Ovary (tissue), 3 donors: ENCODE measurements around the gene TMPRSS5.

Source experiments
- POLR2A ChIP-seq: fragments of 450-650 bp; IDR thresholded peaks from one replicate; pipeline ENCODE4 v1.6.1; 2017; ENCODE audit warnings: antibody characterized with exemption, mild to moderate bottlenecking, moderate library complexity
- TF ChIP-seq, protein P1 (sequence below), 3 donors: fragments of 450-650 bp in 2 of 3; fragments of 200-600 bp in 1 of 3; IDR thresholded peaks; one replicate each; pipeline versions ENCODE4 v1.5.1 to v1.8.0; 2016 to 2022; ENCODE audit warnings: antibody characterized with exemption in 3 of 3, mild to moderate bottlenecking in 1 of 3
- donor health status: DM: no; HTN: no; CAD: no.

DNA sequence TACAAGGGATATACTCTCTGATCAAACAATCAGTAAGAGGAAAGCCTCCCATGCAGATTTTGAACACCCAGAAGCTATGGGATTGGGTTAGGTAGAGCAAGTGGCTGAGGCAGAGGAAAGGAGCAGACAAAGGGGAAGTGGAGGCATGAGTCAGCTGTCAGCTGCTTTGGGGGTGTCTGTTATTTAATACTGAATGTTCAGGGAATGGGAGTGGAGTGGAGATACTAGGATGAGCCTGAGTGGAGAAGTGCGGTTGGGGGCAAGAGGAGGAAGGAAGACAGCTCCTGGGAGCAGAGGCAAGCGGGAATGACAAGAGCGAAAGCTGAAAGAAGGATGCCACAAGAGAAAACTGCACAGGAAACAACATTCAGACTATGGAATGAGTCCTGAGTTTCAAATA is 22.7 kb upstream of the TMPRSS5 start:
- TF ChIP-seq POLR2A: no peak
- TF ChIP-seq, protein P1, sequence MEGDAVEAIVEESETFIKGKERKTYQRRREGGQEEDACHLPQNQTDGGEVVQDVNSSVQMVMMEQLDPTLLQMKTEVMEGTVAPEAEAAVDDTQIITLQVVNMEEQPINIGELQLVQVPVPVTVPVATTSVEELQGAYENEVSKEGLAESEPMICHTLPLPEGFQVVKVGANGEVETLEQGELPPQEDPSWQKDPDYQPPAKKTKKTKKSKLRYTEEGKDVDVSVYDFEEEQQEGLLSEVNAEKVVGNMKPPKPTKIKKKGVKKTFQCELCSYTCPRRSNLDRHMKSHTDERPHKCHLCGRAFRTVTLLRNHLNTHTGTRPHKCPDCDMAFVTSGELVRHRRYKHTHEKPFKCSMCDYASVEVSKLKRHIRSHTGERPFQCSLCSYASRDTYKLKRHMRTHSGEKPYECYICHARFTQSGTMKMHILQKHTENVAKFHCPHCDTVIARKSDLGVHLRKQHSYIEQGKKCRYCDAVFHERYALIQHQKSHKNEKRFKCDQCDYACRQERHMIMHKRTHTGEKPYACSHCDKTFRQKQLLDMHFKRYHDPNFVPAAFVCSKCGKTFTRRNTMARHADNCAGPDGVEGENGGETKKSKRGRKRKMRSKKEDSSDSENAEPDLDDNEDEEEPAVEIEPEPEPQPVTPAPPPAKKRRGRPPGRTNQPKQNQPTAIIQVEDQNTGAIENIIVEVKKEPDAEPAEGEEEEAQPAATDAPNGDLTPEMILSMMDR (IDR thresholded peaks at IDR 0.05): no peak
